Measurements from ENCODE around the gene ADAMTS3.

DNA sequence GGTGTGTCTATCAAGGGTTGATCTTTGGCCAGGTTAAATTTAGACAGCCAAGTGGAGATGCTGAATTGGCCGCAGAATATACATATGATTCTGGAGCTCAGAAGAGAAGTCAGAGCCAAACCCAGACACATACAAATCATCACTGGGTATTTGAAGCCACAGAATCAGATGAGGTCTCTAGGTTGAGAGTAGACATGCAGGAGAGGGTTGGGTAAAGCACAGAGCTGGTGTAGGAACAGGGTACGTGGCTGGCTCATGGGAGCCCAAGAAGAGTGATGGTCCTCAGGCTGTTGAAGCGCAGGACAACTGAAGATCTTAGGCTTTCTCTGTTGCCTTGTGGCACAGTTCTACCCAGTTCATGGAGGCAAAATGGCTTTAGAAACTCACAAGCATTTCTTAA lies 37.7 kb downstream of the ADAMTS3 start:
- TF ChIP-seq, protein P1, sequence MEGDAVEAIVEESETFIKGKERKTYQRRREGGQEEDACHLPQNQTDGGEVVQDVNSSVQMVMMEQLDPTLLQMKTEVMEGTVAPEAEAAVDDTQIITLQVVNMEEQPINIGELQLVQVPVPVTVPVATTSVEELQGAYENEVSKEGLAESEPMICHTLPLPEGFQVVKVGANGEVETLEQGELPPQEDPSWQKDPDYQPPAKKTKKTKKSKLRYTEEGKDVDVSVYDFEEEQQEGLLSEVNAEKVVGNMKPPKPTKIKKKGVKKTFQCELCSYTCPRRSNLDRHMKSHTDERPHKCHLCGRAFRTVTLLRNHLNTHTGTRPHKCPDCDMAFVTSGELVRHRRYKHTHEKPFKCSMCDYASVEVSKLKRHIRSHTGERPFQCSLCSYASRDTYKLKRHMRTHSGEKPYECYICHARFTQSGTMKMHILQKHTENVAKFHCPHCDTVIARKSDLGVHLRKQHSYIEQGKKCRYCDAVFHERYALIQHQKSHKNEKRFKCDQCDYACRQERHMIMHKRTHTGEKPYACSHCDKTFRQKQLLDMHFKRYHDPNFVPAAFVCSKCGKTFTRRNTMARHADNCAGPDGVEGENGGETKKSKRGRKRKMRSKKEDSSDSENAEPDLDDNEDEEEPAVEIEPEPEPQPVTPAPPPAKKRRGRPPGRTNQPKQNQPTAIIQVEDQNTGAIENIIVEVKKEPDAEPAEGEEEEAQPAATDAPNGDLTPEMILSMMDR (IDR thresholded peaks at IDR 0.05): no peak
- TF ChIP-seq POLR2A (IDR thresholded peaks at IDR 0.05): no peak
- no peak for TF ChIP-seq POLR2AphosphoS5 (IDR thresholded peaks at IDR 0.05)
- no peak for TF ChIP-seq EP300 (IDR thresholded peaks at IDR 0.05)

Measured in stomach (tissue), 4 donors.